Kidney (tissue), 14 donors: Measurements from ENCODE around the gene AZGP1. TPM values are rescaled to one million over a fixed set of nuclear protein-coding genes. Genes with fewer than 3 reads are reported as not detected.
"Not testable (repeated sequence)": the region's sequence is repeated elsewhere in the genome, so short reads cannot be mapped to it uniquely, and the experiment has no call there.

Source experiments
- DNase-seq, 5 donors: peaks; one replicate each; pipeline ENCODE4 v3.0.0-alpha.2; 2013 to 2020
- FAIRE-seq: peaks from 2 replicates; lab custom pipeline; 2012; peaks lifted over from hg19 to GRCh38; lab: Jason Lieb, UNC
- H3K27ac ChIP-seq, 2 donors: one replicate each; pipeline ENCODE4 v1.7.0; 2013; ENCODE audit warnings: low read depth in 2 of 2, low read length in 2 of 2, inconsistent platforms in 1 of 2
- H3K27me3 ChIP-seq: one replicate; pipeline ENCODE4 v1.7.1; 2013; ENCODE audit warnings: low read length, inconsistent platforms; ENCODE audit not compliant: control insufficient read depth, insufficient read depth
- H3K36me3 ChIP-seq, 3 donors: one replicate each; pipeline versions ENCODE4 v1.7.0 to v1.7.1; 2013; ENCODE audit warnings: low read length in 3 of 3, control low read depth in 1 of 3, inconsistent platforms in 1 of 3; ENCODE audit not compliant: insufficient read depth in 3 of 3, control insufficient read depth in 2 of 3
- H3K4me1 ChIP-seq, 3 donors: one replicate each; pipeline versions ENCODE4 v1.7.0 to v1.7.1; 2013; ENCODE audit warnings: low read length in 3 of 3, inconsistent platforms in 1 of 3, low read depth in 1 of 3; ENCODE audit not compliant: control insufficient read depth in 2 of 3, insufficient read depth in 2 of 3
- H3K4me3 ChIP-seq, 3 donors: one replicate each; pipeline versions ENCODE4 v1.7.0 to v1.8.1; 2013; ENCODE audit warnings: low read length in 3 of 3, control low read depth in 1 of 3, inconsistent platforms in 1 of 3
- H3K9ac ChIP-seq, 3 donors: one replicate each; pipeline versions ENCODE4 v1.7.0 to v1.7.1; 2013; ENCODE audit warnings: low read length in 3 of 3, control low read depth in 1 of 3, inconsistent platforms in 1 of 3
- H3K9me3 ChIP-seq, 3 donors: one replicate each; pipeline versions ENCODE4 v1.7.0 to v1.7.1; 2013; ENCODE audit warnings: low read length in 3 of 3, control low read depth in 1 of 3, inconsistent platforms in 1 of 3; ENCODE audit not compliant: control insufficient read depth in 2 of 3, insufficient read depth in 1 of 3
- intact Hi-C: fragments of 100-400 bp; cut with DNase I; formaldehyde crosslinking; loops from one replicate; pipeline ENCODE4 v1.11.1; 2022
- polyA plus RNA-seq: library from polyadenylated mRNA; stranded (reverse); fragments of 350-450 nt; fragmentation: Illumina TruSeq; extraction: RNeasy Lipid Tissue Mini Kit (QIAGEN cat#74804); gene quantifications from one replicate; pipeline ENCODE4 v1.2.3, GENCODE V29; 2014; ENCODE audit warnings: low read depth, low replicate concordance; ENCODE audit not compliant: insufficient read depth
- total RNA-seq: library from RNA; stranded (reverse); fragmentation: NEBNext Ultra II Directional; extraction: Animal tissue kit (Norgen Biotek cat#: 25700); gene quantifications from one replicate; pipeline ENCODE4 v1.2.1, GENCODE V29; 2021
- TF ChIP-seq, protein P1 (sequence below): IDR thresholded peaks from 3 replicates; pipeline ENCODE4 v1.5.1; 2012; ENCODE audit warnings: mild to moderate bottlenecking, moderate library complexity, borderline replicate concordance; ENCODE audit not compliant: insufficient read depth; ENCODE audit errors: extremely low read depth
- donor health status: control.
- donor health status: control.
- donor health status: control.
- donor health status: control.
- donor health status: control.
- donor health status: DM: yes; HTN: yes; CAD: no.
- donor health status: Normal renal cell carcinoma (clear cell type).

The AZGP1 gene
- total and polyA plus RNA-seq, 2 donors from 2014 or later = 10.0 to 198 TPM

DNA sequence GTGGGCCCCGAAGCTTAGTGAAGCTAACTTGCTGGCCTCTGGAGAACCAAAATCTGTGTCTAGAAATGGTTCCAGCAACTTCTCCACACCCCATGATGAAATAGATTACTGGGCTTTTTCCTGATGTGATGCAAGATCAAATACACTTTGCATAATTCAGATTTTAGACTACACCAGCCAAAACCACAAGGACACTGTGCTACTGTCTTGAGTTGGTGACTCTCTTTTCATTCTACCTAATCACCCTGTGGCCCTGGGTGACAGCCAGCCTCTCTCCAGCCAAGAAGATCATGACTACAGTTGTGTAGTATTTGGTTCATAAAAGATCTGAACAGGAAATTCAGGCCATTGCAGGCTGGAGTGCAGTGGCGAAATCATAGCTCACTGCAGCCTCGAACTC lies 22.2 kb downstream of the AZGP1 start:
- TF ChIP-seq, protein P1, sequence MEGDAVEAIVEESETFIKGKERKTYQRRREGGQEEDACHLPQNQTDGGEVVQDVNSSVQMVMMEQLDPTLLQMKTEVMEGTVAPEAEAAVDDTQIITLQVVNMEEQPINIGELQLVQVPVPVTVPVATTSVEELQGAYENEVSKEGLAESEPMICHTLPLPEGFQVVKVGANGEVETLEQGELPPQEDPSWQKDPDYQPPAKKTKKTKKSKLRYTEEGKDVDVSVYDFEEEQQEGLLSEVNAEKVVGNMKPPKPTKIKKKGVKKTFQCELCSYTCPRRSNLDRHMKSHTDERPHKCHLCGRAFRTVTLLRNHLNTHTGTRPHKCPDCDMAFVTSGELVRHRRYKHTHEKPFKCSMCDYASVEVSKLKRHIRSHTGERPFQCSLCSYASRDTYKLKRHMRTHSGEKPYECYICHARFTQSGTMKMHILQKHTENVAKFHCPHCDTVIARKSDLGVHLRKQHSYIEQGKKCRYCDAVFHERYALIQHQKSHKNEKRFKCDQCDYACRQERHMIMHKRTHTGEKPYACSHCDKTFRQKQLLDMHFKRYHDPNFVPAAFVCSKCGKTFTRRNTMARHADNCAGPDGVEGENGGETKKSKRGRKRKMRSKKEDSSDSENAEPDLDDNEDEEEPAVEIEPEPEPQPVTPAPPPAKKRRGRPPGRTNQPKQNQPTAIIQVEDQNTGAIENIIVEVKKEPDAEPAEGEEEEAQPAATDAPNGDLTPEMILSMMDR = no peak
- intact Hi-C loops = no loop called here
- DNase-seq (no peak), FAIRE-seq (no peak)
- no peak overlapping the region for H3K9ac ChIP-seq
- no peak overlapping the region for H3K4me3 ChIP-seq
- no peaks in the 10 kb centered on the region for H3K4me1 ChIP-seq
- H3K27me3 ChIP-seq = no peaks in the 10 kb centered on the region
- H3K36me3 ChIP-seq = no peaks in the 10 kb centered on the region
- H3K27ac ChIP-seq = no peak overlapping the region
- no peaks in the 10 kb centered on the region for H3K9me3 ChIP-seq

DNA sequence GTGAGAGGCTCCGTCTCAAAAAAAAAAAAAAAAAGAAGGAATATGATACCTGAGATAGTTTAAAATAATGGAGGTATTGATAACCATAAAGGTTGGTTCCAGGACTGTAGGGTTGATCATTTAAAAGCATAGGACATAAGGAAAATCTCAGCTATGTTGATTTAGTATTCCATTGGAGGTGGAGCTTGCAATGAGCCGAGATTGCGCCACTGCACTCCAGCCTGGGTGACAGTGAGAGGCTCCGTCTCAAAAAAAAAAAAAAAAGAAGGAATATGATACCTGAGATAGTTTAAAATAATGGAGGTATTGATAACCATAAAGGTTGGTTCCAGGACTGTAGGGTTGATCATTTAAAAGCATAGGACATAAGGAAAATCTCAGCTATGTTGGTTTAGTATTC lies 23.2 kb downstream of the AZGP1 start:
- H3K27ac ChIP-seq, DNase-seq, H3K27me3 ChIP-seq, intact Hi-C loops, H3K4me3 ChIP-seq, H3K36me3 ChIP-seq, H3K4me1 ChIP-seq, FAIRE-seq, H3K9me3 ChIP-seq, H3K9ac ChIP-seq: not testable (repeated sequence)

DNA sequence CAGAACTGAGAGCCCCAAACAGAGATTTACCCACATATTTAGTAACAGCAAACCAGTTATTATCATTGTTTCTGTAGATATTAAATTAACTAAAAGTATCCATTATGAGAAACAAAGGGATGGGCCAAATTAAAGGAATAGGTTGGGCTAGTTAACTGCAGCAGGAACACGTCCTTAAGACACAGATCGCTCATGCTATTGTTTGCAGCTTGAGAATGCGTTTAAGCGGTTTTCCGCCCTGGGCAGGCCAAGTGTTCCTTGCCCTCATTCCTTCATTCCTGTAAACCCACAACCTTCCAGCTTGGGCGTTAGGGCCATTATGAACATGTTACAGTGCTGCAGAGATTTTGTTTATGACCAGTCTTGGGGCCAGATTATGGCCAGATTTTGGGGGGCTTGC lies 25.0 kb downstream of the AZGP1 start:
- H3K36me3 ChIP-seq, H3K27ac ChIP-seq, H3K9ac ChIP-seq, FAIRE-seq, DNase-seq, H3K27me3 ChIP-seq, H3K9me3 ChIP-seq, intact Hi-C loops, H3K4me1 ChIP-seq, H3K4me3 ChIP-seq: not testable (repeated sequence)

DNA sequence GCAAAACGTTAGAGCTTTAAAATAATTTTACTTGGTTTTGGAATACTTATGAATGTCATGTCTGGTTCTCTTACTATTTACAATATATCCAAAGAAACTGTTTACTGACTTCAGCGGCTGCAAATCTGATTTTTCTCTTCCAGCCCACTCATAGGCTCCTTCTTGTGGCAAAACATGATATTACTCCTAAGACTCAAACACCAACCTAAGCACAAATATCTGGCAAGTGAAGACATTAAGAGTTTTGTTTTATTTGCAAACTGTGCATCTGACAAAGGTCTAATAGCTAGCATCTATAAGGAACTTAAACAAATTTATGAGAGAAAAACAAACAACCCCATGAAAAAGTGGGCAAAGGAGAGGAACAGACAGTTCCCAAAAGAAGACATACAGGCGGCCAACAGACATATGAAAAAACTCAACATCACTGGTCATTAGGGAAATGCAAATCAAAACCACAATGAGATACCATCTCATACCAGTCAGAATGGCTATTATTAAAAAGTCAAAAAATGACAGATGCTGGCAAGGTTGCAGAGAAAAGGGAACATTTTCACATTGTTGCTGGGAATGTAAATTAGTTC lies 26.1 kb downstream of the AZGP1 start:
- TF ChIP-seq, protein P1 = peak; percentile 2
- Histone ChIP-seq H3K27me3 (no peaks in the 10 kb centered on the region), H3K36me3 (no peaks in the 10 kb centered on the region), H3K4me1 (no peaks in the 10 kb centered on the region), H3K27ac (no peak overlapping the region), H3K9ac (no peak overlapping the region), H3K9me3 (no peaks in the 10 kb centered on the region), H3K4me3 (no peak overlapping the region)
- intact Hi-C loops = no loop called here
- DNase-seq = no peak
- peak; percentile 32 for FAIRE-seq

DNA sequence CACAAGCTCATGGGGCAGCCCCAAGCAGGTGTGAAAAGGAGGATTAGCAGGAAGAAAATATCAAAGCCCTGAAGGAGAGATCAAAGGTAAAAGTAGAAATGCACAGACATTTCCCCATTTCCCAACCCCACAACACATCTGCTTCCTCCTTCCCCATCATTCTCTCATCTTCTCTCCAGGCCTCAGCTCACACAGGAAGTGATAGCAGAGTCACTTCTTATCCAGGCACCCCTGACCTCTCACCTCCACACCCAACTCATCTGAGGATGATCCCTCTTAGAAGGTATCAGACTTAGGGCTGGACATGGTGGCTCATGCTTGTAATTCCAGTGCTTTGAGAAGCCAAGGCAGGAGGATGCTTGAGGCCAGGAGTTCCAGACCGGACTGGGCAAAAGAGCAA lies 28.2 kb downstream of the AZGP1 start:
- no peak for DNase-seq
- Histone ChIP-seq H3K4me1 (no peaks in the 10 kb centered on the region), H3K4me3 (no peak overlapping the region), H3K27me3 (no peaks in the 10 kb centered on the region), H3K36me3 (no peaks in the 10 kb centered on the region), H3K9ac (no peak overlapping the region), H3K9me3 (no peaks in the 10 kb centered on the region), H3K27ac (no peak overlapping the region)
- FAIRE-seq = no peak
- intact Hi-C loops = no loop called here
- TF ChIP-seq, protein P1 = no peak
